Erythroblast (primary cell): ENCODE measurements around the gene KIF4B.
A peak's percentile ranks its signal among the peaks of the same experiment; 100 is the strongest.
"Not testable (repeated sequence)": the region's sequence is repeated elsewhere in the genome, so short reads cannot be mapped to it uniquely, and the experiment has no call there.

Experiments used
- DNase-seq, 2 experiments: peaks; one replicate each; lab custom pipeline; 2025; lab: John Stamatoyannopoulos, UW
- GATA1 ChIP-seq: IDR thresholded peaks from 2 replicates; pipeline ENCODE4 v1.6.1; 2011; ENCODE audit warnings: low read depth, mild to moderate bottlenecking, control low read depth, low read length, moderate library complexity
- POLR2A ChIP-seq: IDR thresholded peaks from 2 replicates; pipeline ENCODE4 v1.6.1; 2011; ENCODE audit warnings: mild to moderate bottlenecking, low read length

The KIF4B gene

GRCh38 chr5:155024015-155024414, 10.5 kb downstream of the KIF4B start:
- no peak for DNase-seq
- TF ChIP-seq POLR2A (no peak), GATA1 (no peak)

DNA sequence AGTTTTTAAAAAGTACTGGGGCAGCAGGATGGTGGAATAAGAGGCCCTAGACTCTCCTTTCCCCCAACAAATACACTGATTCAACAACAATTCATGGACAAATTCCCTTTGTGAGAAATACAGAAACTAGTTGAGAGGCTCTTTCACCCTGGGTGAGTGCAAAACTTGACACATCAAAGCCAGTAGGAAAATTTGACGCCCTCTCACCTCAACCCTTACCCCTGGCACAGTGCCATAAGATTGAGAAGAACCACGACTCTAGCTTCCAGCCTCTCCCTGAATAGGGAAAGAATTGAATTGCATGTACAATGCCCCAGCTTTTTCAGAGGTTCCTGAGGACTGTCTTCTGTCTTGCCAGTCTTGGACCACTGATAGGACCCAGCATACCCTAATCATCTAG, 12.3 kb downstream of the KIF4B start:
- TF ChIP-seq POLR2A, result no peak
- no peak for TF ChIP-seq GATA1
- DNase-seq, result no peak

- peak; percentile 25 to 26 for DNase-seq
- TF ChIP-seq GATA1, result no peak
- no peak for TF ChIP-seq POLR2A
Observed at GRCh38 chr5:155027993-155028629, 14.6 kb downstream of the KIF4B start.

DNA sequence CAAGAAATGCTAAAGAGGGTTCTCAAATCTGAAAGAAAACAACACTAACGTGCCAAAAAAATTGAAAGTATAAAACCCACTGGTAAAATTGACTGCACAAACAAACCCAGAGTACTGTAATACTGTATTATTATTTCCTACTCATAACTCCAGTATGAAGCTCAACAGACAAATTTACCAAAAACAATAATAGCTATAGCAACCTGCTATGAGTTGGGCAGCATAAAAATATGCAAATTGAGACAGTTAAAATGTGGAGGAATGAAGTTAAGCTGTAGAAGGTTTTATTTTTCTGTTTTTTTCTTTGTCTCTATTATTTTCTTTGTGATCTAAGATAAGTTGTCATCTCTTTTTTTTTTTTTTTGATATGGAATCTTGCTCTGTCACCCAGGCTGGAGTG, 15.7 kb downstream of the KIF4B start:
- DNase-seq, result no peak
- TF ChIP-seq GATA1, result no peak
- TF ChIP-seq POLR2A, result no peak

DNA sequence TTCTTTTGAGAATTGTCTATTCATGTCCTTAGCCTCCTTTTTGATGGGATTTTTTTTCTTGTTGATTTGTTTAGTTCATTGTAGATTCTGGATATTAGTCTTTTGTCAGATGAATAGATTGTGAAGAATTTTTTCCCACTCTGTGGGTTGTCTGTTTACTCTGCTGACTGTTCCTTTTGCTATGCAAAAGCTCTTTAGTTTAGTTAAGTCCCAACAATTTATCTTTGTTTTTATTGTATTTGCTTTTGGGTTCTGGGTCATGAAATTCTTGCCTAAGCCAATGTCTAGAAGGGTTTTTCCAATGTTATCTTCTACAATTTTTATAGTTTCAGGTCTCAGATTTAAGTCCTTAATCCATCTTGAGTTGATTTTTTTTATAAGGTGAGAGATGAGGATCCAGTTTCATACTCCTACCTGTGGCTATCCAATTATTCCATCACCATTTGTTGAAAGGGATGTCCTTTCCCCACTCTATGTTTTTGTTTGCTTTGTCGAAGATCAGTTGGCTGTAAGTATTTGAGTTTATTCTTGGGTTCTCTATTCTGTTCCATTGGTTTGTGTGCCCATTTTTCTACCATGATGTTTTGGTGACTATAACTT, 20.7 kb downstream of the KIF4B start:
- not testable (repeated sequence) for DNase-seq

DNA sequence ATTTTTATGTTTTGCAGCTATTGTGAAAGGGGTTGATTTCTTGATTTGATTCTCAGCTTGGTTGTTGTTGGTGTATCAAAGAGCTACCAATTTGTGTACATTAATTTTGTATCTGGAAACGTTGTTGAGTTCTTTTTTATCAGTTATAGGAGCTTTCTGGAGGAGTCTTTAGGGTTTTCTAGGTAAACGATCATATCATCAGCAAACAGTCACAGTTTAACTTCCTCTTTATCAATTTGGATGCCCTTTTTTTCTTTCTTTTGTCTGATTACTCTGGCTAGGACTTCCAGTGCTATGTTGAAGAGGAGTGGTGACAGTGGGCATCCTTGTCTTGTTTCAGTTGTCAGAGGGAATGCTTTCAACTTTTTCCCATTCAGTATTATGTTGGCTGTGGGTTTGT, 21.5 kb downstream of the KIF4B start:
- DNase-seq, result not testable (repeated sequence)

DNA sequence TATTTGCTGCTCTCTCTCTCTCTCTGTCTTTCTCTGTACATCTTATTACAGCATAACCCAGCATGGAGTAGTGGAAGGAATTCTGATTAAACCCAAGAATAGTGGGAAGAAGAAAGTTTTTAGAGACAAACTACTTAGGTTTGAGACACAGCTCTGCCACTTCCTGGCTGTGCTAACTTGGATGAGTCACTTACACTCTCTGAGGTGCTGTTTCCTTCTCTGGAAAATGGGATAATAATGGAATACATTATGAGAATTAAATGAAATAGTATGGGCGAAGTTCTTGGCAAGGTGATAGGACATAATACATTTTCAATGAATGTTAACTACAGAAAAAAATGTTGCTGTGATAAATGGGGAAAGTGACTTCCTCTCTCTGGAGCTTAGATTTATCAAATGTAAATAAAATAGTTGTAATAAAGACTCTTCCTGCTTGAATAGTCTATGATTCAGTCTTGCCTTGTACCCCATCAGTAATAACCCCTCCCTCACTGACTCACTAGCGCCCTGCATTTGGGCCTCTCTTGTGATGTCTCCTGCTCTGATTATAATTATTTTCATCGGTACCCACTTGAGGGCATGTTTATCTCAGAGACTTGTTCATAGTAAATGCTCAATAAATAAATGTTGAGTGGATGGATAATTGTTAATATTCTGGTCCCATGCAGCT, 27.6 kb downstream of the KIF4B start:
- TF ChIP-seq GATA1, result no peak
- TF ChIP-seq POLR2A, result no peak
- DNase-seq, result no peak

DNA sequence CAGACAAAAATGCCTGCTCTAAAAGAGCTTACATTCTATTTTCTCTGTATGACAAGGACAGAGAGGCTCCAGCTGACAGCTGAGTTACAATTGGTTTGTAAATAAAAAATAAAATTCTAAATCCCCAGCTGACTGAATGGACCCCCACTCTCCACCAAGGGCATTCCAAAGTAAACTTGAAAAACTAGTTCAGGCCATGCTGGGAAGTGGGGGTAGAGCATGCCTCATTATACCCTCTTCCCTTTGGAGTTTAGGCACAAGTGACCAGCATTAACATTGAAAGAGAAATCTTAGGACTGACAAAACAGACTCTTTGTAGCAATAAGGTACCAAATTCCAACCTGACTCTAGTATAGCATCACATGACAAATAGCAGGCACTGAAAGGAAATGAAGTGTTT, 31.0 kb downstream of the KIF4B start:
- no peak for TF ChIP-seq POLR2A
- DNase-seq, result no peak

- no peak for DNase-seq
- TF ChIP-seq GATA1 (no peak), POLR2A (no peak)
Observed at GRCh38 chr5:155046591-155046990, 33.0 kb downstream of the KIF4B start.

- no peak for DNase-seq
- no peak for TF ChIP-seq GATA1
- no peak for TF ChIP-seq POLR2A
Observed at GRCh38 chr5:155047818-155048217, 34.3 kb downstream of the KIF4B start.

GRCh38 chr5:155049569-155050383, 36.2 kb downstream of the KIF4B start:
- no peak for TF ChIP-seq POLR2A
- TF ChIP-seq GATA1, result no peak
- peak; percentile 29 to 54 for DNase-seq

GRCh38 chr5:155050384-155051019, 36.9 kb downstream of the KIF4B start:
- DNase-seq, result no peak
- TF ChIP-seq POLR2A, result no peak
- no peak for TF ChIP-seq GATA1

DNA sequence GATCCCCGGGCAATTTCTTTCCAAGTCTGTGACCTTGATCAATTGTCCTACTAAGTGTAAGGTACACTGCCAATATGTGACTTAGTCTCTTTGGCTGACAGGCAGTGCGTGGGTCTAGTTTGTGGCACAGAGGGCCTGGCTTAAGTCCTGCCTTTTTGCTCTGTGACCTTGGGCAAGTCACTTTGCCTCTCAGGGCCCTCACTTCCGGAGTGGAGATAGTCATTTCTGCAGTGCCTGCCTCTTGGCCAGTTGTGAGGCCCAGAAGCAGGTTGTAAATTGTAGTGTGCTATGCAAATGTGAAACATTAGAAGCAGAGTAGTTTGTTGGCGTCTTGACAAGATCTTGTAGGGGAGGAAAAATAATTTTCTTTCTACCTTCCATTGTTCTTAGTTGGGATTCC, 39.0 kb downstream of the KIF4B start:
- TF ChIP-seq GATA1, result no peak
- TF ChIP-seq POLR2A, result no peak
- DNase-seq, result no peak

DNA sequence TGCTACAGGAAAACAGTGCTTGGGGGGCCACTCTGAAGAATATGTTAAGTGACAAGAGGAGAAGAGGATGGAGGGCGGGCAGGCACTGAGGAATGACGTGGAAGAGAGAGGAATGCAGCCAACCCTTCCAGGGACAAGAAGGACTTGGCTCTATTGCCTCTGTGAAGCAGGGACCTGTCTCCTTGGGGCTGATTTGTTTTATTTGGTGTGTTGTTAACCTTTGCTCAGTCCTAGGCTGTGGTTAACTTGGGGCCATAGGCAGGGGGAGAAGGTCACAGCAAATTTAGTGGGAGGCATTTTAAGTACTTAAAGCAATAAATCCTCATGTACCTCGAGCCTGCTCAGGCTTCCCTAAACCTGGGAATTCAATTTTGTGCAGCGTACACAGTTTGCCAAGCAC, 39.9 kb downstream of the KIF4B start:
- TF ChIP-seq POLR2A, result no peak
- no peak for TF ChIP-seq GATA1

More for the DNA sequence above, 39.9 kb downstream of the KIF4B start:
- DNase-seq, result no peak
